Heart left ventricle (tissue), 13 donors: ENCODE results near the gene SEMA4A.

Experiments used
- POLR2A ChIP-seq, 2 donors: fragments of 450-650 bp; IDR thresholded peaks; one replicate each; pipeline ENCODE4 v1.6.1; 2017; ENCODE audit warnings: antibody characterized with exemption in 2 of 2, mild to moderate bottlenecking in 2 of 2, moderate library complexity in 2 of 2
- TF ChIP-seq, protein P1 (sequence below), 12 donors: fragments of 200-600 bp; sonication (generic) in 4 of 12; IDR thresholded peaks; one replicate each; pipeline versions ENCODE4 v1.5.0 to v1.8.0; 2018 to 2022; ENCODE audit warnings: antibody characterized with exemption in 12 of 12, mild to moderate bottlenecking in 5 of 12
- donor health status: ischemic (EF 13 %, LVEDD 7.1; RV severe dilation, severe dysfunction).
- donor health status: DM: no; HTN: yes; CAD: no.
- donor health status: DM: no; HTN: no; CAD: no.
- donor health status: ischemic (EF 25% LVEDD 6.9; RV normal size, moderate dysfunction).
- donor health status: ischemic (EF 25% LVEDD 5.7; RV mildly dilated, moderate dysfunction).
- donor health status: ischemic (EF 35%, LVEDD 5.7; RV mildly dilated, moderate dysfunction).
- donor health status: nonischemic (EF 11% LVEDD 7.7; RV severe dilation, severe dysfunction).
- donor health status: DM: yes; HTN: yes; CAD: no.
- donor health status: PGD.
- donor health status: ischemic (EF 29% LVEDD 5.4; RV normal size, mild dysfunction).
- donor health status: nonischemic (EF 23%, LVEDD 6.1; RV moderate dilation, normal function).

DNA sequence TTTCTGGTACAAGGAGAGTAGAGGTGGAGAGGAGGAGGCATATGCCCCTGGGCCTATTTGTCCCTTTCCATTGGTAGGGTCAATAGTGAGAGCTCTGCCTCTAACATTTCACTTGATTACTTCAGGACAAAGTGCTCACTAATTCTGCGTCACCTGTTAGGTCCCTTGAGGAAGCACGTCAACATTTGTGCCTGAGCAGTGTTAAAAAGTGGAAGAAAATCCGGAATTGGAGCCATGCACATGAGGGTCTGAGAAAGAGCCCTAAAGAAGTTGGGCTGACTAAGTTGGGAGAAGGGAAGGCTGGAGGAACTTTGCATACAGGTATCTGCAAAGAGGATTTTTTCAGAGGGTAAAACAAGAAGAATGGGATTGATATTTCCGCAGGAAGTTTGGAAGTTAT, 42.5 kb downstream of the SEMA4A start:
- TF ChIP-seq, protein P1, sequence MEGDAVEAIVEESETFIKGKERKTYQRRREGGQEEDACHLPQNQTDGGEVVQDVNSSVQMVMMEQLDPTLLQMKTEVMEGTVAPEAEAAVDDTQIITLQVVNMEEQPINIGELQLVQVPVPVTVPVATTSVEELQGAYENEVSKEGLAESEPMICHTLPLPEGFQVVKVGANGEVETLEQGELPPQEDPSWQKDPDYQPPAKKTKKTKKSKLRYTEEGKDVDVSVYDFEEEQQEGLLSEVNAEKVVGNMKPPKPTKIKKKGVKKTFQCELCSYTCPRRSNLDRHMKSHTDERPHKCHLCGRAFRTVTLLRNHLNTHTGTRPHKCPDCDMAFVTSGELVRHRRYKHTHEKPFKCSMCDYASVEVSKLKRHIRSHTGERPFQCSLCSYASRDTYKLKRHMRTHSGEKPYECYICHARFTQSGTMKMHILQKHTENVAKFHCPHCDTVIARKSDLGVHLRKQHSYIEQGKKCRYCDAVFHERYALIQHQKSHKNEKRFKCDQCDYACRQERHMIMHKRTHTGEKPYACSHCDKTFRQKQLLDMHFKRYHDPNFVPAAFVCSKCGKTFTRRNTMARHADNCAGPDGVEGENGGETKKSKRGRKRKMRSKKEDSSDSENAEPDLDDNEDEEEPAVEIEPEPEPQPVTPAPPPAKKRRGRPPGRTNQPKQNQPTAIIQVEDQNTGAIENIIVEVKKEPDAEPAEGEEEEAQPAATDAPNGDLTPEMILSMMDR (IDR thresholded peaks at IDR 0.05) = no peak
- TF ChIP-seq POLR2A (IDR thresholded peaks at IDR 0.05) = no peak
